Retina (tissue), 1 donor: ENCODE data around the gene CDKAL1.
A peak's percentile ranks its signal among the peaks of the same experiment; 100 is the strongest.
"Not testable (repeated sequence)": the region's sequence is repeated elsewhere in the genome, so short reads cannot be mapped to it uniquely, and the experiment has no call there.

Experiments
- DNase-seq: peaks from one replicate; pipeline ENCODE4 v3.0.0-alpha.2; 2016

The CDKAL1 gene

DNA sequence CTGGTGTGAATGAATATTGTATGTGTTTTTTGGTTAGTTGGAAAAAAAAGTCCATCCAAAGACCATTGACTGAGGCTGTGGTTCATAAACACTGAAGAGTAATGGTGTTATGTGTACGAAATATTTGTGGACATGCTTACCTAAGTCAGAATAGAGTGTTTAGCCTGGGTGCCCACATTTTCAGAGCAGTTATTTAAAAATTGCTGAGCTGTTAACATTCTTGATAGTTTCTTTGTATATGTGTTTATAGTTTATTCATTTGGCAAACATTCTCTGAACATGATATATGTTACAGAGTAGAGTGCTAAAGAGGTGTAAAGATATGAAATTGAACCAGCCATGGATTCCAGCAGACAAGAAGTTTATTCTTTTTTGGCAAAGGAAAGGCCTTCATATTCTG lies 20.6 kb downstream of the CDKAL1 start:
- DNase-seq: no peak

DNA sequence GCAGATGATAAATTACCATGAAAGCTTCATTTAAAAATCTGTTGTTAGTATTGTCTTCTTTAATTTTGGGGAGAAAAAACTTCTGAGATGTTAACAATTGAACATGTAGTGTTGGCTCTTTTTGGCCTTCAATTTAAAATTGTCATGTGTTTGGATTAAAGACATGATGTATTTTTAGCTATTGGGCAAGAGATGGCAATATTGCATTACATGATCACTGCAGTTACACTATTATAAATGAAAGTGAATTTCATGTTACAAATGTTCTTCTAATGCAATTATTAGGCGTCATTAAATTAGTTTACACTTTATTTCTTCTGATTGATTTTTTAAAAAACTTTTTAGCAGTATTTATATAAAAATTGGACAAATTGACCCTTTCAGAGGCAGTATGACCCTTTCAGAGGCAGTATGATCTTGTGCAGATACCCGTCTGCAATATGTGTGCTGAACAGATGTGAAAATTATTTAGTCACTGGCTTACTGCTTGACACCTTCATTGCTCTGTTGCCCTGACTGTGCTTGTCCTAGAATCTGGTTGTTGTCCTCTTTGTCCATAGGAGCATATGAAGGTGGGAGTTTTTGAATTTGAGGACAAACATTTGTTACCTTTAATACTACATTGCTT lies 25.8 kb downstream of the CDKAL1 start:
- DNase-seq: no peak

DNA sequence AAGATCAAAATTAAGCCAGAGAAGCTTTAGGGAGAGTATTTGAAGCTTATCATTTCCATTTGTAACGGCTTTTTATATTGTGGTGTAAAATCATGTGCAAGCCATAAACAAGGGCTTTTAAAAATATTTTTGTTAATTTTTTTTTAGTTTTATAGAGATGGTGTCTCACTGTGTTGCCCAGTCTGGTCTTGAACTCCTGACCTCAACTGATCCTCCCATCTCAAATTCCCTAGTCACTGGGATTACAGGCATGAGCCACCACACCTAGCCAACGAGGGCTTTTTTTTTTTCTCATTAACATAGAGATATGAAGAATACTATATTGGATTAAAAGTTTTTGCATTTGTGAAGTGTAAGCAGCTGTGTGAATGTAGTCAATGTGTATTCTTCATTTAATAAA lies 29.1 kb downstream of the CDKAL1 start:
- no peak for DNase-seq

DNA sequence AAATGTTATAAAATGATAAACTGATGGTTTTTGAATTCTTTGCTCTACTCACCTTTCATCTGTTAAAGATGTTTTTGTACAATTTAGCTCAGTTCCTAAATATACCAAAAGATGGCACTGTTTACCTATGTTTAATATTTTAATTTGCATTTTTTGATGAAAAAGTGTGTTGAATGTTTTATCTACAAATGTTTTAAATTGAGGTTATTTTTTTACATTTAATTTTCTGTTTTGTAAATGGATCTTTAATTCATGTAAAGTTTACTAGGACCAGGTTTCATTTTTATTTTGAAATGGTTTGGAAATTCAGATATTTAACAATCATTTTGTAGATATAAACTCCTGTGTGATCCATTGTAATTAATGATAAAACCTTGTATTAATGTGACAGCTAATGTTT lies 30.0 kb downstream of the CDKAL1 start:
- DNase-seq: peak; percentile 36

DNA sequence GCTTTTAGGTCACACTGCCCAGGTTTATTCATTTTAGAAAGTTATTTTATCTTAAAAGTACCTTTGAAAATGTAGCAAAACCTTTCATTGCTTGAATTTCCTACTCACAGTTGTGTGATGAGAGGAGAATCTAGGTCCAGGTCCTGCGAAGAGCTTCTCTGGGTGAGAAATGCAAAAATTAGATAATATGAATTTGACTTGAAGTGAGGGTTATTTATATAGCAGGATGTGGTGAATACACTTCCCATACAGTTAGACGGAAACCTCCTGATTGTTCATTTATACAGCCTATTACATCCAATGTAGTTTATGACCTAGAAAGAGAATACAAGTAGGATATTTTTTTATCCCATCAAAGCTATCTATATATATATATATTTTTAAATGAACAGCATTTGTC lies 30.5 kb downstream of the CDKAL1 start:
- DNase-seq: peak; percentile 40

DNA sequence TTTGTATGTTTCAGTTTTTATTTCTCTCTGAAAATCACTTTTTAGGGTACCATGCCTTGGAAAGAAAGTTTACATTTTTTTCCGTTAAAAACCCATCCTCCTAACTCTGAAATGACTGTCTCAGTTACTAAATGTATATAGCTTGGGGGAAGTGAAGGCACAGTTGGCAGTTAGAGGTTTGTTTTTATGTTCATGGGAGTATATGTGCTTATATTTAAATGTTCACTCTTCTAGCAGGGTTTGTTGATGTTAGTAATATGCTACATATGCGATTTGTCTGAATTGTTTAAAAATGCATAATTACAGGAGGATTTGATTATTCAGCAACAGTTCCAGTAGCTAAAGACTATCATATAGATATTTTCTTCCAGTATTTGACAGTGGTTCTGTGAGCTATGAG lies 31.1 kb downstream of the CDKAL1 start:
- no peak for DNase-seq

DNA sequence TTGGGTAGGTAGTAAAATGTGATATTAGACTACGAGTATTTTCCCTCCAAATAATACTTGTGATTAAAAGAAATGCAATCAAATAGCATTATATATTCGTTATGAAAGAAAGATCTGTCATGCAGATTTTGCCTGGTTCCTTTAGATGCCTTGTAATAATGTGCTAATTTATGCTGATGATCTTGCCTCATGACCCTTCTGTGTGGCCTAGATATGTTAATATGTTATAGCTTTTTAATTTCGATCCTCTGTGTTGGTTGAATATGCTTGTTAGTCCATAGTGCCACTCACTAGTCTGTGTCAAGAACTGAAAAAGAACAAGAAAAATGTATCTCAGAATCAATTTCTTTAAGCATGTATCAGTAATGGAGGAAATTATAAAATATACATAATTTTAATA lies 31.9 kb downstream of the CDKAL1 start:
- no peak for DNase-seq

DNA sequence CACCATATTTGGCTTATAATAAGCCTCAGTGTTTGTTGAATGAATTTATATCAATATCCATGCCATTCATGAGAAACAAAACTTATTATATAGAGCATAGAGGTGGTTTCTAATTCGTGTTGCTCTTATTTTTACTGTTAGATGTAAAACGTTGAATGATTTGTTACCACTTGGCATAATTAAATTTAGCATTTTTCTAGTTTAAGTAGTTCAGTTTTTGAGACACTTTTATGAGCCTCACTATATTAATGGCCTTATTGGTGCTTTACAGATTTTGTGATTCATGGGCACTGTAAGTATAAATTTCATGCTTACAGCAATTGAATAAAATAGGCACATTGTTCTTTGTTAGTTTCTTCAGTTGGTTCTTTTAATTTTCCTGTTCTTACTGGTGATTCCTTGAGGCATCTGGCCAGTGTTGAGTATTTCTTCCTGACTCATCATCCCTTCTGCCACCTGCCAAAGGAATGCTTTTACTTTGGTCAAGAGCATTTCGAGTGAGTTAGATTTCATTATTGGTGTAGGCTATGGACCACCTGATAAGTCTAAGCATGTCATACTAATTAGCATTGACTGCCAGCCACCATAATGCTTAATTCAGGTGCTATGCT lies 34.8 kb downstream of the CDKAL1 start:
- DNase-seq: no peak

DNA sequence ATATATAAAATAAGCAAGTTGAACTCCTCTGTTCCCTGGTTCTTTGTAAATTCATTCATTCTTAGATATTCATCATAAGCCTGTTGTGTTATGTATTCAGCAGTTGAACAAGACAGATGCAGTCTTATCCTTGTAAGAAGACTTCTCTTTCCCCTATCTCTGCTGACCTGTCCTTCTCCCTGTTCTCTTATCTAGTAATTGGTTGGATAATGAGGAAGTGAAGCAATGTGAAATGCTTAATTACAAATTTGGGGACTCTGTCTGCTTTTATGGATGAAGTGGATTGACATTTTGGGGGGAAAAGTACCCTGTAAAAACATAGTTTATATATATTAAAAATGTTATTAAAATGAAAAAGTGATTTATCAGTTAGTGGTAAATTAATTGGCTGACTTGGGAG lies 37.0 kb downstream of the CDKAL1 start:
- DNase-seq: no peak

DNA sequence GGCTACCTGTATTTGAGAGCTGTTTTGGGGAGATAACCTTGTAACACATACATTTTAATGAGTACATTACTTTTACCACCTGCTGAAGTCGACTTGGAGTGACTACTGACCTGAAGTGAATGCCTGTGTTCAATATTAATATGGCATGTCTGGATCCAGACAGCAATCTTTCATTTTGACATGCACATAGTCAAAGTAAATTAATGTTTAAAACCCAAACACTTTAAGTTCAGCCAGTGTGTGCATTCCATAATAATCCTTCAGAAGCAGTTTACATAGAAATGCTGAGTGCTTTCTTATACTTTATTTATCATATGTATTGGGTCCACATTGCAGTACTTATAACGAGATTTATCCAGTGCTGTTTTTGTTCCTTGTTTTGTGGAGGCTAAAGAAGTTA lies 38.0 kb downstream of the CDKAL1 start:
- no peak for DNase-seq

DNA sequence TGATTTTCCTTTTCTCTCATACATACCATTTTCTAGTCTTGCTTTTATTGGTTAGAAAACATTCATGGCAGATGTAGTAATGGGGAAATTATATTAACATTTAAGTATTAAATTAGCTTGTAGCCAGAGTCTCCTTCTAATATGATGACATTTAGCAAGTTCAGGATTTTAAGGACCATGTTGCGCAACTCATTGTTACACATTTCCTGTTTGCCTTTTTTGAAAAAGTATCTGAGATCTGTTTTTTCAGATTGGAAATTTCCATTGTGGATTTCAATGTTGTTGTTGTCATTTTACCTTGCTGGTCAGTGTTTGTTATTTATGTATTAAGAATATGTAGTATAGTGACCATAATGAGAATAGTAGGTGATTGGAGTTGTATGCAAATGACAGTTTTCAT lies 38.7 kb downstream of the CDKAL1 start:
- DNase-seq: no peak

DNA sequence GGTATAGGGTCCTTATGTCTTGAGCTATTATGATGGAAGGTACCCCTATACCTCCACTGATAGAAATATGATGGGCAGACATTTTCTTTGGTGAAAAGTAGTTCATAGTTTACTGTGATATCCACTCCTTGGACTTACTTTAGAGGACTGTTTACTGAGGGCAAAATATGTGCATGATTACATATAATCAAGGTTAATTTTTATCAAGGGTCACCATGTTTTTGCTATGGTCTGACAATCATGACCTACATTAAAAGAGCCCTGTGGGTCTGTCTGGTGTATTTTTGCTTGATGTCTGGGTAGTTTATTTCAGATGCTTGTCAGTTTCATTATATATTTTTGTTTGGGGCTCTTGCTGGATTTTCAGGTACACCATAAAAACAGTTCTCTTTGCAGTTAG lies 40.1 kb downstream of the CDKAL1 start:
- no peak for DNase-seq

DNA sequence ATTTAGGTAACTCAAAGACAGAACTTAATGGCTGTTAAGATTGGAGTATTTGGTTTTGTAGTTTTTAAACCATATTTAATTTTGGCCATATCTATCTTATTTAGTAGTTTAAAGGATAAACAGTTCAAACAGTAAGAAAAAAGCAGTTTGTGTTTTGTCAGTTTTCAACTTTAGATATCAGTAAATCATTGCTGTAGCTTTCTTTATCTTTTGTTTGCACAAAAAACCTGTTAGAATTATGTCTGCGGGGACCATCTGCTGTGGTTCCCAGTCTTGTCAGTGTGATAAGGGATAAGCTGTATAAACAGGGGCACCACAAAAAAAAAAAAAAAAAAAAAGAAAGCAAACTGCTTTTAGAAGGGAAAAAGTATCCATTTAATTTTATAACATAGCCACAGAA lies 40.9 kb downstream of the CDKAL1 start:
- DNase-seq: no peak

DNA sequence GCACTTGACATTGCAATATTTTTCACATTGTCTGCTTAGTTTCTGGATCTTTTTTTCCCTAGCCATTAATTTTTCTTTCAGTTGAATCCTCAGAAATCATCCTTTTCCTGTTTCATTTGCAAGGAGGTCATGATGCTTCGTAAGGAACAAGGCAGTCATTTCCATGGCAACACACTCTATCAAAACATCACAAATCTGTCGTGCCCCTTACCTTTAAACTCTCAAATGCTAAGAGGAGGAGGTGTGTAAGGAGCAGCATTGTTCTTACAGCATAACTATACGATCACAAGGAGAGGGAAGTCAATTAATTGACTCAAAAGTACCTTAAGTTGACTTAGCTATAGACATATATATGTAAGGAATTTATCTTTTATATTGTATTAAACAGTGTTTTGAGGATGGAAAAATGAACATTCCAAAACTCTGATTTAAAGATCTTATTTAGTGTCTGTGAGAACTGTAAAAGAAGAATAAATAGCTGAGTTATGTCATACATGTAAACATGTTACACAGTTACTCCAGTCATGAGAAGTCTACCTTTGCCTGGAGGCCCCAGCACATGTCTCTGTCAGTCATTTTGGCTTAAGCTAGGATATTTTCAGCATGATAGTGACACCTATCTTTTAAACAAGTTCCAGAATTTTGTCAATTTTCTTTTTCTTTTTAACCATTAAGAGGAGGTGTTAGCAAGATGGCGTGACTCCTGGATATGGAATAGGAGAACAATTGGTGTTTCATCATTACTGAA lies 41.6 kb downstream of the CDKAL1 start:
- no peak for DNase-seq

DNA sequence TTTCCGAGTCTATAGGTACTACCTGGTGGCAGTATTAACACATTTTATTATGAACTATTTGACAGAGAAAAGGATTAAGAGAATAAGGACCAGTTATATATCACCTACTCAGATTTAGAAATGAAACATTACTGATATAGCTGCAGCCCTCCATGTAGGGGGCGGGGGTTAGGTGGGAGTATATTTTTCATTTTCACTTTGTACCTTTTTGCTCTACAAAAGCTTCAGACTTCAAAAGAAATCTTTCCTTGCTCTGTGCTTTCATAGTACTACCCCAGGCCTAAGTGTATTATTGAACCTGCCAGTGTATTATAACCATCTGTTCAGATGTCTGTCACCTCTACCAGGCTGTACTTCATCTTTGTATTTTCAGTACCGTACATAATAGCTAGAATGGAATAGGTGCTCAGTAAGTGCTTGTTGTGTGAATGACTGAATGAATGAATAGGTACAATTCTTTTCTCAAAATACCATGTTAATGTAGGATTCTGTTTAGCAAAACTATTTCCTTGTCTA lies 43.0 kb downstream of the CDKAL1 start:
- DNase-seq: no peak

DNA sequence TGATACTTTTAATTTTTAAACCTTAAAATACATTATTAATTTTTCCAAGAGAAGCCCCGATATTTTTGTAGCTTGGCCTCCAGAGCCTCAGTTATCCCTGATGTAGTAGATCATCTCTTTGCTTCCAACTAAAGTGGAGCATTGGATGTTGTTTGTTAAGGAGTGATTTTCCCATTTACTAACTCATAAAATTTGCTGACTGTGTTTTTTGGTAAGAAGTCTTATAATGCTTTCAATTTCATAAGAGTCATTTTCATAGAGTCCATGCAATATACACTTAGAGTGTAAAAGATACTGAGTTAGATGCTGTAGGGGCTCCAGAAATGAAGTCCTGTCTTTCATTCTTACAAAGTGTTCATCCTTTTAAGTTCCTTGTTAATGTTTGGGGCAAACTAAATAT lies 46.8 kb downstream of the CDKAL1 start:
- no peak for DNase-seq

DNA sequence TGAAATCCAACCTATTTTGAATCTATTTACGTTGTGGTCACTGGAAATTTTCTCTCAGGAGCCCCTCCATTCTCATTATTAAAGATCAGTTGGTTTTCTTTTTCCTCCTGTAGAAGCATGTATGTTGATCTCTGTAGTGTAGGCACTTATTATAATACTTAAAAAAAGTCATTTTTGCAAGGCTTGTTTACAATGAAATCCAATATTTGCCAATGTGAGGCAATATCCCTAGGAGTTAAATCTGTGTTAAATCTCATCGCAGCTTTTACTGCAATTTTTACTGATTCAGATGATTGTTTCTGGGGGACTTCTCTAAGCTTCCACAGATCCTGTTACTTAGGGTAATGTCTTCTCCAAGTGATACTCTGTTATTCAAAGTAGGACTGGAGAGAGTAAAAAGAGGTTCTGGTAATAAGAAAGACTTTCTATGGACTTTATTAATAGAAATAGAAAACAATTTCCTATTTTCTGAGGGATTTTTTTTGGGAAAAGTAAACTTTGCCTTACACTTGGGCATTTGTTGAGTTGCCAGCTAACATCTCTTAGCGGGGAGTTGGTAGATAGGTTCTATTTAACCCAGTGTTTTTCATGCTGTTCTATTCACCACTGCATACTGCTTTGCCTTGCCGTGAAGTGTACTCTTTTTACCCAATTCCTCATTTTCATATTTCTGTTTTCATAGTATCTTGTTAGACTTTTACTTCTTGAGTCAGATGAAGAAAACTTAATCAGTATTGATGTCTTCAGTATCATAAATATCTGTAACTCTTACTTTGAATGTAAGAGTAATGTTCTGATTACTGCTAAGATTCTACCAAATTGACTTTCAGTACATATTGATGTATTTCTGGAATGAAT lies 48.6 kb downstream of the CDKAL1 start:
- DNase-seq: no peak

DNA sequence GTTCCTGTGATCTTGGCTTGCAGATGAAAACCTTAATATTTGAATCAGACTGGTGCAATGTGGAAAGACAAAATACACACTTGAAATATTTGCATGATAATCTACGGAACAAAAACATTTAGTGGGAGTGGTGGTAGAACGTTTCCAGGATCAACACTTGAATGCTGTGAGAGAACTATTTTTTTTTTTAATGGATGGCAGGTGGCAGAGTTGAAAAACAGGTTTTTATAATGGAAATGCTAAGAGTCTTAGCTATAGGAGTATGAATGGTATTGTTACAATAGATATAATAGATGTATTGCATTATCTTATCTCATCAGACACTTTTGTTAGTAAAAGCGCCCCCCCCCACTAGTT lies 49.2 kb downstream of the CDKAL1 start:
- no peak for DNase-seq

DNA sequence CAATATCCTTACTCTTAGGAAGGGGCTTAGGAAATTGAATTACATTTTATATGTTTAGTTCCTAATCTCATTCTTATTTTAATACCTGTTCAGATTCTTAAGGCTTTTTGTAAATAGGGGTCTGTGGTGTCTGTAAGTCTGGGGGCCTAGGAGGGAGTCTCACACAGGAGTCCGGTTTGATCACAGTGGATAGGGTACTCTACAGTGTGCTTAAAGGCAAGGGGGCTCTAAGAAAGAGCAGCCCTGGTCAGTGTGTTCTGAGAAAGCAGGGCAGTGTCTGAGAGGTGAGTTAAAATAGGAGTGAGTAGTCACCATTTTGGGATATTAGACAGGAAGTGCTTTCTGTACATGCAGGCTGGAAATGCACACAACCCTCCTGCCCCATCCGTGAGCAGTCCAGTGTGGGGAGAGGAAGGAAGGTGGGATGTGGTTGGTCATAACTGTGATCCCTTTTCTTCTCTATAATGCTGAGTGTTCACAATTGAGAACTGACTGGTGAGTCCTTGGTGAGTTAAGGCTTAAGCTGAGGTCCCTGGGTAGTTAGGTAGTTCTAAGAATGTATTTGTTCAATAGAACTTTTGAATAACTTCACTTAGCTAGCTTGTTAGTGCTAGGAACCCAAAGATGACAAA lies 50.0 kb downstream of the CDKAL1 start:
- DNase-seq: no peak

DNA sequence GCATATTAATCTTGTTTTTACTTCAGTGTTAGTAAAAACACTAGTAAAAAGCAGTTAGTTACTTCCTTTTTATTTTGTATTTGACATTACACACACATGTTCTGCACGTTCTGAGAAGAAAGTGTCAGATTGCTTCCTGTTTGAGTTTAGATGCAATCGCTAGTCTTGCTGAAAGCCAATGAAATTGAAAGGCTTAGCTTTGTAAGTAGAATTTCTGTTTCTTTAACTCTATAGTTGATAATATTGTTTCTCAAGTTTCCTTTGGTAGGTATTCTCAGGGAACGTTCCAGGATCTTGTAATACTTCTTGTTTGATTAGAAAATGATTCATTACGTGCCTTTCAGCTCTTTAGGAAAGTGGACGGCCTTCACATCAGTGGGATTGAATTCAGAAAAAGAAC lies 55.0 kb downstream of the CDKAL1 start:
- DNase-seq: no peak

DNA sequence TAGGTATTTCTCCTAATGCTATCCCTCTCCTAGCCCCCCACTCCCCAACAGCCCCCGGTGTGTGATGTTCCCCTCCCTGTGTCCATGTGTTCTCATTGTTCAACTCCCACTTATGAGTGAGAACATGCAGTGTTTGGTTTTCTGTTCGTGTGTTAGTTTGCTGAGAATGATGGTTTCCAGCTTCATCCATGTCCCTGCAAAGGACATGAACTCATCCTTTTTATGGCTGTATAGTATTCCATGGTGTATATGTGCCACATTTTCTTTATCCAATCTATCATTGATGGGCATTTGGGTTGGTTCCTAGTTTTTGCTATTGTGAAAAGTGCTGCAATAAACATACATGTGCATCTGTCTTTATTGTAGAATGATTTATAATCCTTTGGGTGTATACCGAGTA lies 56.2 kb downstream of the CDKAL1 start:
- DNase-seq: not testable (repeated sequence)

DNA sequence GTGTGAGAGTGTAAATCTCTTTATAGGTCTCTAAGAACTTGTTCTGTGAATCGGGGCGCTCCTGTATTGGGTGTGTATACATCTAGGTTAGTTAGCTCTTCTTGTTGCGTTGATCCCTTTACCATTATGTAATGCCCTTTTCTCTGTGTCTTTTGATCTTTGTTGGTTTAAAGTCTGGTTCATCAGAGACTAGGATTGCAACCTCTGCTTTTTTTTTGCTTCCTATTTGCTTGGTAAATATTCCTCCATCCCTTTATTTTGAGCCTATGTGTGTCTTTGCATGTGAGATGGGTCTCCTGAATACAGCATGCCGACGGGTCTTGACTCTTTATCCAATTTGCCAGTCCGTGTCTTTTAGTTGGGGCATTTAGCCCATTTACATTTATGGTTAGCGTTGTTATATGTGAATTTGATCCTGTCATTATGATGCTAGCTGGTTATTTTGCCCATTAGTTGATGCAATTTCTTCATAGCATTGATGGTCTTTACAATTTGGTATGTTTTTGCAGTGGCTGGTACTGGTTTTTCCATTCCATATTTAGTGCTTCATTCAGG lies 60.1 kb downstream of the CDKAL1 start:
- not testable (repeated sequence) for DNase-seq
